HG03558 (cell line): Measurements from ENCODE around the gene TUT7.
"Not testable (repeated sequence)": the region's sequence is repeated elsewhere in the genome, so short reads cannot be mapped to it uniquely, and the experiment has no call there.

Experiments used
- ATAC-seq: cut with Tn5 transposase; IDR thresholded peaks from one replicate; pipeline ENCODE4 v1.9.1; 2021; ENCODE audit warnings: moderate number of reproducible peaks; ENCODE audit not compliant: unreplicated experiment; ENCODE audit errors: extremely low read depth

The TUT7 gene

GRCh38 chr9:86349271-86349670 is 4.9 kb downstream of the TUT7 start:
- no peak for ATAC-seq

GRCh38 chr9:86347991-86348390 is 6.2 kb downstream of the TUT7 start:
- no peak for ATAC-seq

- no peak for ATAC-seq
Observed at GRCh38 chr9:86344818-86345217, 9.4 kb downstream of the TUT7 start.

GRCh38 chr9:86342269-86342668 is 11.9 kb downstream of the TUT7 start:
- ATAC-seq: no peak

- no peak for ATAC-seq
Observed at GRCh38 chr9:86341007-86341491, 13.2 kb downstream of the TUT7 start.

- no peak for ATAC-seq
Observed at GRCh38 chr9:86340356-86341006, 13.7 kb downstream of the TUT7 start.

GRCh38 chr9:86337469-86338108 is 16.6 kb downstream of the TUT7 start:
- no peak for ATAC-seq

GRCh38 chr9:86336058-86336457 is 18.2 kb downstream of the TUT7 start:
- no peak for ATAC-seq

GRCh38 chr9:86333651-86334050 is 20.6 kb downstream of the TUT7 start:
- ATAC-seq: no peak

GRCh38 chr9:86330186-86330585 is 24.0 kb downstream of the TUT7 start:
- ATAC-seq: no peak

- no peak for ATAC-seq
Observed at GRCh38 chr9:86329649-86330048, 24.6 kb downstream of the TUT7 start.

GRCh38 chr9:86328156-86328555 is 26.1 kb downstream of the TUT7 start:
- ATAC-seq: no peak

GRCh38 chr9:86326536-86326935 is 27.7 kb downstream of the TUT7 start:
- ATAC-seq: no peak

GRCh38 chr9:86324901-86325300 is 29.3 kb downstream of the TUT7 start:
- ATAC-seq: no peak

GRCh38 chr9:86324308-86324707 is 29.9 kb downstream of the TUT7 start:
- ATAC-seq: no peak

- ATAC-seq: no peak
Observed at GRCh38 chr9:86322973-86323644, 31.1 kb downstream of the TUT7 start.

GRCh38 chr9:86321373-86321772 is 32.8 kb downstream of the TUT7 start:
- ATAC-seq: no peak

GRCh38 chr9:86318187-86318586 is 36.0 kb downstream of the TUT7 start:
- no peak for ATAC-seq

- ATAC-seq: no peak
Observed at GRCh38 chr9:86315078-86315477, 39.1 kb downstream of the TUT7 start.

- not testable (repeated sequence) for ATAC-seq
Observed at GRCh38 chr9:86312959-86313358, 41.3 kb downstream of the TUT7 start.

GRCh38 chr9:86308687-86309086 is 45.5 kb downstream of the TUT7 start:
- no peak for ATAC-seq
